ENCODE measurements around the gene TRPM8. TPM values are rescaled to one million over a fixed set of nuclear protein-coding genes. Genes with fewer than 3 reads are reported as not detected.

The TRPM8 gene
- total RNA-seq, 1 donor from 2014 or later: not detected

DNA sequence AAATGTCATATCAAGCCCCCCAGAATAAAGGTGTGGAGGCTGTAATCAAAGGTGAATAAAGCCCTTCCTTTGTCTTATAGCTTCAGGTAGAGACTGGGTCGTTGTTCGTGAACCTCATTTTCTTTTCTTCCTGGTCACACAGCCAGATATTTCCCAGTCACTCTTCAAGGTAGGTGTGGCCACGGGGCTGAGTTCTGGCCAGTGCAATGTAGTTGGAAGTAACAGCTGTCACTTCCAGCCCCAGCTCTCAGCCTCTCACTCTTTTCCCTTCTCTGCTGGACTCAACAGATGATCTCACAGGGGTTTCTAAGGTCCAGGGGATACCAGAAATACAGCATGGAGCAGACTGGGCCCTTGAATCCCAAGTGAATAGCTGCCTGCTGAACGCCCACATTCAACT, 15.8 kb upstream of the TRPM8 start:
- DNase-seq (ENCODE audit: low read depth) (no peak), FAIRE-seq (no peak)
- H3K36me3 ChIP-seq (ENCODE audit: control insufficient read depth, insufficient read depth, low read length): no peaks in the 10 kb centered on the region
- TF ChIP-seq, protein P1, sequence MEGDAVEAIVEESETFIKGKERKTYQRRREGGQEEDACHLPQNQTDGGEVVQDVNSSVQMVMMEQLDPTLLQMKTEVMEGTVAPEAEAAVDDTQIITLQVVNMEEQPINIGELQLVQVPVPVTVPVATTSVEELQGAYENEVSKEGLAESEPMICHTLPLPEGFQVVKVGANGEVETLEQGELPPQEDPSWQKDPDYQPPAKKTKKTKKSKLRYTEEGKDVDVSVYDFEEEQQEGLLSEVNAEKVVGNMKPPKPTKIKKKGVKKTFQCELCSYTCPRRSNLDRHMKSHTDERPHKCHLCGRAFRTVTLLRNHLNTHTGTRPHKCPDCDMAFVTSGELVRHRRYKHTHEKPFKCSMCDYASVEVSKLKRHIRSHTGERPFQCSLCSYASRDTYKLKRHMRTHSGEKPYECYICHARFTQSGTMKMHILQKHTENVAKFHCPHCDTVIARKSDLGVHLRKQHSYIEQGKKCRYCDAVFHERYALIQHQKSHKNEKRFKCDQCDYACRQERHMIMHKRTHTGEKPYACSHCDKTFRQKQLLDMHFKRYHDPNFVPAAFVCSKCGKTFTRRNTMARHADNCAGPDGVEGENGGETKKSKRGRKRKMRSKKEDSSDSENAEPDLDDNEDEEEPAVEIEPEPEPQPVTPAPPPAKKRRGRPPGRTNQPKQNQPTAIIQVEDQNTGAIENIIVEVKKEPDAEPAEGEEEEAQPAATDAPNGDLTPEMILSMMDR (IDR thresholded peaks at IDR 0.05; ENCODE audit: insufficient read depth, low read length, severe bottlenecking): no peak
- H3K27me3 ChIP-seq (ENCODE audit: control insufficient read depth, insufficient read depth, low read length): peaks cover 7% of the 10 kb centered on the region
- H3K4me3 ChIP-seq (ENCODE audit: low read depth, low read length): no peak overlapping the region

- Histone ChIP-seq H3K36me3 (ENCODE audit: control insufficient read depth, insufficient read depth, low read length) (no peaks in the 10 kb centered on the region), H3K4me3 (ENCODE audit: low read depth, low read length) (no peak overlapping the region), H3K27me3 (ENCODE audit: control insufficient read depth, insufficient read depth, low read length) (peaks cover 7% of the 10 kb centered on the region)
- TF ChIP-seq, protein P1 (IDR thresholded peaks at IDR 0.05; ENCODE audit: insufficient read depth, low read length, severe bottlenecking): no peak
- FAIRE-seq (no peak), DNase-seq (ENCODE audit: low read depth) (no peak)
Measured at GRCh38 chr2:233901884-233902283, 15.3 kb upstream of the TRPM8 start.

GRCh38 chr2:233905945-233906344, 11.2 kb upstream of the TRPM8 start:
- no peak for FAIRE-seq
- no peak for DNase-seq (ENCODE audit: low read depth)
- Histone ChIP-seq H3K4me3 (ENCODE audit: low read depth, low read length) (no peak overlapping the region), H3K27me3 (ENCODE audit: control insufficient read depth, insufficient read depth, low read length) (peaks cover 4% of the 10 kb centered on the region), H3K36me3 (ENCODE audit: control insufficient read depth, insufficient read depth, low read length) (no peaks in the 10 kb centered on the region)
- TF ChIP-seq, protein P1 (IDR thresholded peaks at IDR 0.05; ENCODE audit: insufficient read depth, low read length, severe bottlenecking): no peak

- no peak for FAIRE-seq
- no peak for DNase-seq (ENCODE audit: low read depth)
- H3K4me3 ChIP-seq (ENCODE audit: low read depth, low read length): no peak overlapping the region
- TF ChIP-seq, protein P1 (IDR thresholded peaks at IDR 0.05; ENCODE audit: insufficient read depth, low read length, severe bottlenecking): no peak
- H3K27me3 ChIP-seq (ENCODE audit: control insufficient read depth, insufficient read depth, low read length): no peaks in the 10 kb centered on the region
- no peaks in the 10 kb centered on the region for H3K36me3 ChIP-seq (ENCODE audit: control insufficient read depth, insufficient read depth, low read length)
Measured at GRCh38 chr2:233907627-233908026, 9.5 kb upstream of the TRPM8 start.

DNA sequence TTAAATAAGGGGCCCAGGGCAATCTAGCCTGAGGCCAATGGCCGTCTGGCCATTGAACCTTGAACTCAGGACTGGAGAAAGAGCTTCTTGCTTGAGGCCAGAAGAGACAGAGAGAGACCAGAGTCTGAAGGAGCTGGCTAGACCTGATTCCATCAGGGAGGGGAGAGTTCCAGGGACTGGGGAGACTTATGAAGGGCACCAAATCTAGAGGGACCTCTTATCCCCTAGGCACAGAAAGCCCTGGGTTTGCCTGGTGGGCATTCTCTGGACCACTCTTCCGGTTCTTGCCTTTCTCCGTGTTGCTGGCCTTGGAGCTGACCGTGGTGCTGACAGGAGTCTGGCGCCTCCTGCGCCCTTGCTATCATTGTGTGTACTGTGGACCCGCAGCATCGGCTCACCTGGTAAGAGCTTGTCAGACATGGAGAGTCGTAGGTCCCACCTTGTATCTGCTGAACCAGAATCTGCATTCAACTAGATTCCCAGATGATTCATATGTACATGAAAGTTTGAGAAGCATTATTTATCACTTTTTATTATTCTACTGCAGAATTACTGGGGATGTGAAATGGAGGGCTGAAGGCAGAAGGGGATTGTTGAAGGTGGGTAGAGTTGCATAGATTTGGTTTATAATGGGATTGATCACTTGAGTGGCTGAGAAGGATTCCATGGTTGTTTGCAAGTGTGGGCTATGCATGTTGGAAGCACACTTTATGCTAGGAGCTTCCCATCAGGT, 4.3 kb upstream of the TRPM8 start:
- DNase-seq (ENCODE audit: low read depth) (peak; percentile 37), FAIRE-seq (no peak)
- Histone ChIP-seq H3K36me3 (ENCODE audit: control insufficient read depth, insufficient read depth, low read length) (no peaks in the 10 kb centered on the region), H3K27me3 (ENCODE audit: control insufficient read depth, insufficient read depth, low read length) (peaks cover 2% of the 10 kb centered on the region), H3K4me3 (ENCODE audit: low read depth, low read length) (no peak overlapping the region)
- TF ChIP-seq, protein P1 (IDR thresholded peaks at IDR 0.05; ENCODE audit: insufficient read depth, low read length, severe bottlenecking): peak; percentile 3

DNA sequence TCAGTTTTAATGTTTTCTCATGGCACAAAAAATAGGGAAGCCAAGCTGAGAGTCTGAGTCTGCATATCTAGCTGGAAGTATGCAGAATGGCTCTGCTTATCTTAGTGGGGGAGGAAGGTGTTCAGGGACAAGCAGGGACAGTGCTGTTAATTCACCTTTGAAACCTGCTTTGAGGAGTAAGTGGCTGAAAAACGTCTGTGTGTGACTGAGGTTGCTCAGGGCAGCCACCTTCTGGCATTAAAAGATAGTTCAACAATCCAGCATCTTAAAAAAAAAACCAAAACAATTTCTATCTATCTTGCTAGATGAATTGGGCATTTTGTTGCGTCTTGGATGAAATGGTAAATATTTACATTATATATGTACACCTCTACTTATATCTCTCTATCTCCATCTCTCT, 2.0 kb upstream of the TRPM8 start:
- DNase-seq (ENCODE audit: low read depth): peak; percentile 18
- no peak for FAIRE-seq
- Histone ChIP-seq H3K36me3 (ENCODE audit: control insufficient read depth, insufficient read depth, low read length) (no peaks in the 10 kb centered on the region), H3K27me3 (ENCODE audit: control insufficient read depth, insufficient read depth, low read length) (peaks cover 2% of the 10 kb centered on the region), H3K4me3 (ENCODE audit: low read depth, low read length) (no peak overlapping the region)
- TF ChIP-seq, protein P1 (IDR thresholded peaks at IDR 0.05; ENCODE audit: insufficient read depth, low read length, severe bottlenecking): peak; percentile 29

Data from bronchial epithelial cell (primary cell).